Measurements from ENCODE around the gene ZNF586. TPM values are rescaled to one million over a fixed set of nuclear protein-coding genes. Genes with fewer than 3 reads are reported as not detected.

The ZNF586 gene
- 9.0 TPM for polyA plus RNA-seq (2012; ENCODE audit: insufficient read length, low read depth)

DNA sequence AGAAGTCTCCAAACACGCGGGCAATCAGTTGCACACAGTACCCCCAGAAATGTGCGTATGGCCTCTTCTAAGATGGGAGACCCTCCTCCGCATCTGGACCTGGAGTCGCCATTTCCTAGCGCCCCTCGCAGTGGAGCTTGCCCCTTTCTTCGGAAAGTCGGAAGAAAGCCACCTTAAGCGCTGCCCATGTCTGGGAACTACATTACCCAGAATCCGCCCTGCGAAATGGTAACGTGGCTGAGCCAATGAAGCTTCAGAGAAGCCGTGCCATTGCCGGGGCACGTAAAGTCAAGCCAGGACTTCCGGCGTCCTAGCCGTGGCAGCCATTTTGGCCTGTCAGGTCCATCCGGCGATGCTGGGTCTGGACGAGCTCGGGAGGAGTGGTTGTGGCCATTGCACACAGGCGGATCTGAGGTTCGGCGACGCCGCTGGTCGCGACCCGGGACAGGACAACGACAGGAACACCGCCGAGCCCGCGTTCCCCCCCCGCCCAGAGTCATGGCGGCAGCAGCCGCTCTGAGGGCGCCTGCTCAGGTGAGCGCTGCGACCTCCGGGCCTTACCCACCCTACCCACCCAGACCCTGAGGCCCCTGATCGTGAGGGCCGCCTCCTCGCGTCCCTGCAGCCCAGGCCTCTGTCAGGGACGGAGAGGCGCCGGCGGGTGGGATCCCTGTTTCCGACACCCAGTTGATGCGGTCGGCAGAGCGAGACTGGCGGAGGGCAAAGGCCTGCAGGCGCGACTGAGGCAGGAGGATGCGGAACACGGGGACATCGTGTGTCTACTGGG is at the start of gene ZNF586:
ZNF586 (plus strand) TSS at position 332 of the 787 bp plus-strand sequence; CDS start at position 499, 167 bp downstream.
- TF ChIP-seq FOXP2 (optimal IDR thresholded peaks at IDR 0.05; ENCODE audit: borderline replicate concordance, extremely low read depth, extremely low read length, insufficient read depth) (no peak), POLR2AphosphoS5 (IDR thresholded peaks at IDR 0.05; ENCODE audit: low read depth, low read length) (peak; percentile 74), SIN3A (IDR thresholded peaks at IDR 0.05; ENCODE audit: borderline replicate concordance, insufficient read depth, low read length) (no peak), TAF1 (IDR thresholded peaks at IDR 0.05; ENCODE audit: borderline replicate concordance, insufficient read depth, low read length) (no peak)
- TF ChIP-seq, protein P1, sequence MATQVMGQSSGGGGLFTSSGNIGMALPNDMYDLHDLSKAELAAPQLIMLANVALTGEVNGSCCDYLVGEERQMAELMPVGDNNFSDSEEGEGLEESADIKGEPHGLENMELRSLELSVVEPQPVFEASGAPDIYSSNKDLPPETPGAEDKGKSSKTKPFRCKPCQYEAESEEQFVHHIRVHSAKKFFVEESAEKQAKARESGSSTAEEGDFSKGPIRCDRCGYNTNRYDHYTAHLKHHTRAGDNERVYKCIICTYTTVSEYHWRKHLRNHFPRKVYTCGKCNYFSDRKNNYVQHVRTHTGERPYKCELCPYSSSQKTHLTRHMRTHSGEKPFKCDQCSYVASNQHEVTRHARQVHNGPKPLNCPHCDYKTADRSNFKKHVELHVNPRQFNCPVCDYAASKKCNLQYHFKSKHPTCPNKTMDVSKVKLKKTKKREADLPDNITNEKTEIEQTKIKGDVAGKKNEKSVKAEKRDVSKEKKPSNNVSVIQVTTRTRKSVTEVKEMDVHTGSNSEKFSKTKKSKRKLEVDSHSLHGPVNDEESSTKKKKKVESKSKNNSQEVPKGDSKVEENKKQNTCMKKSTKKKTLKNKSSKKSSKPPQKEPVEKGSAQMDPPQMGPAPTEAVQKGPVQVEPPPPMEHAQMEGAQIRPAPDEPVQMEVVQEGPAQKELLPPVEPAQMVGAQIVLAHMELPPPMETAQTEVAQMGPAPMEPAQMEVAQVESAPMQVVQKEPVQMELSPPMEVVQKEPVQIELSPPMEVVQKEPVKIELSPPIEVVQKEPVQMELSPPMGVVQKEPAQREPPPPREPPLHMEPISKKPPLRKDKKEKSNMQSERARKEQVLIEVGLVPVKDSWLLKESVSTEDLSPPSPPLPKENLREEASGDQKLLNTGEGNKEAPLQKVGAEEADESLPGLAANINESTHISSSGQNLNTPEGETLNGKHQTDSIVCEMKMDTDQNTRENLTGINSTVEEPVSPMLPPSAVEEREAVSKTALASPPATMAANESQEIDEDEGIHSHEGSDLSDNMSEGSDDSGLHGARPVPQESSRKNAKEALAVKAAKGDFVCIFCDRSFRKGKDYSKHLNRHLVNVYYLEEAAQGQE (IDR thresholded peaks at IDR 0.05; ENCODE audit: insufficient read depth in 1 of 2, low read depth in 2 of 2, low read length in 2 of 2): no peak

DNA sequence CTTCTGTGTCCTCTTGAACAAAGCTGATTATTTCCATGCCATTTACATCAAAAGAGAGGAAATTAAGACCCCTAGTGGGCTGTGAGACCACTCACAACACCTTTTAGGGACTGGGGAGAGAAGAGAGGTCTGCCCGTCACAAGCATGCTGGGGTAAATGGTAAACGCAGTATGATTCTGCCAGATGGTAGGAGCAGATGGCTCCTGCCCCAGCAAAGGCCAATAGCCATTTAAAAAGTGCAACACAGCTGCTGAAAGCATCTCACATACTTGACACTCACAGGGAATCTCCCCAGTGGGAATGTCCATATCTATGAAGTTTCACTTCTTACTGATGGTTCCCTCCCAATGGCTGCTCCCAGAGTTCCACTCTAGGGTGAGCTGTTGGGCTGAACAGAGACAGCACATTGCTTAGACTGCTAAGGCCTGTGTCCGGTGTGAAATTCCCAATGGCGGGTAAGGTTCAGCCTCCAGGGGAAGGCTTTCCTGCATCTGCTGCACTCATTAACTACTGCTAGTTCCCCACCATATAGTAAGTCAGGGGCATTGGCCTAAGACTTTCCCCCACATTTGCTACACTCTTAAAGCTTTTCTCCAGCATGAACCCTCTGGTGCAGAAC is 49.5 kb upstream of the ZNF586 start:
- TF ChIP-seq FOXP2 (optimal IDR thresholded peaks at IDR 0.05; ENCODE audit: borderline replicate concordance, extremely low read depth, extremely low read length, insufficient read depth) (no peak), TAF1 (IDR thresholded peaks at IDR 0.05; ENCODE audit: borderline replicate concordance, insufficient read depth, low read length) (no peak), POLR2AphosphoS5 (IDR thresholded peaks at IDR 0.05; ENCODE audit: low read depth, low read length) (no peak), SIN3A (IDR thresholded peaks at IDR 0.05; ENCODE audit: borderline replicate concordance, insufficient read depth, low read length) (no peak)
- TF ChIP-seq, protein P1 (IDR thresholded peaks at IDR 0.05; ENCODE audit: insufficient read depth in 1 of 2, low read depth in 2 of 2, low read length in 2 of 2): no peak

DNA sequence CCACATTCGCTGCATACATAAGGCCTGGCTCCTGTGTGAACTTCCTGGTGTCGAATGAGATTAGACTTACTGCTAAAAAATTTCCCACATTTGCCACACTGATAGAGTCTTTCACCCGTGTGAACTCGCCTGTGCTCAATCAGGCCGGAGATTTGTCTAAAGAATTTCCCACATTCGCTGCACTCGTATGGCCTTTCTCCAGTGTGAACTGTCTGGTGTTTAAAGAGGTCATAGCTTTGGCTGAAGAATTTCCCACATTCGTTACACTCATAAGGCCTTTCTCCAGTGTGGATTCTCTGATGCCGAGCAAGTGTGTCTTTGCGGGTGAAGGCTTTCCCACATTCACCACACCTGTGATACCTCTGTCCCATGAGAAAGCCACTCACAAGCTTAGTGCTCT is 48.6 kb upstream of the ZNF586 start:
- no peak for TF ChIP-seq TAF1 (IDR thresholded peaks at IDR 0.05; ENCODE audit: borderline replicate concordance, insufficient read depth, low read length)
- TF ChIP-seq, protein P1 (IDR thresholded peaks at IDR 0.05; ENCODE audit: insufficient read depth in 1 of 2, low read depth in 2 of 2, low read length in 2 of 2): no peak

DNA sequence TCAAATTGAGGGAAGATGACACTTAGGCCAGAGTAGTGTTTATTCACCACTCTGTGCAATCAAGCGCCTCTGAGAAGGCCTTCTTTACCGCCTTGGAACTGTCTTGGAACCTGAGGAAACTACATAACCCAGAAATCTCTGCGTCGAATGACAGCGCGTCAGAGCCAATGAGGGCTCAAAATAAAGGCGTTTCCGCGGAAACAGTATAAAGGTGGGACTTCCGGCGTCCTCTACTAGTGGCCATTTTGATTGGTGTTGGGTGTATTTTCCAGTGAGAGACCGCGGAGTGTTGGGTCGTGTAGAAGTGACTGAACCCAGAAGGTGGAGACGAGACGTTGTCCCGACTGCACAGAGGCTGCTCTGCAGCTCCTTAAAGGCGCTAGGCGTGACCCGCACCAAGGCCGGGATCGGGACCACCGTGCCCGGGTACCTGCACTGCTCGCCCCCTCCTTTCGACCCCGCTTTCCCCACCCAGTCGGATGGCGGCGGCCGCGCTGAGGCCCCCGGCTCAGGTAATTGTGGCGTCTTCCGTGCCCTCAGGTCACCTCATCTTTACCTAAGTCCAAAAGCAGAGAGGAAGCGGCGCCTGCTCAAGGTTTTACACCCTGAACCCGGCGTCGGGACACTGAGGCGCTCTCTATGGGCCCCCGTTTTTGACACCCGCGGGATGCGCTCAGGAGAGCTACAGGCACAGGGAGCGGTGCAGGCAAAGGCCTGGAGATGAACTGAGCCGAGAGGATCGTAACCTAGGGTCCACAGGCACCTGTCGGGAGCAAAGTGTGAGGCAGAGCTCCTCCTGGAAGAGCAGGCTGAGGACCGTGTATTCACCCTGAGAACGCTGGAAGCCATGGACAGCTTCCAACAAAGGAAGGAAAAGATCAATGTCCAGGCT is 22.6 kb upstream of the ZNF586 start, which contains the start of gene ZNF776:
ZNF776 (plus strand) TSS at position 236 of the 892 bp plus-strand sequence; CDS start at position 480, 244 bp downstream.
- TF ChIP-seq TAF1 (IDR thresholded peaks at IDR 0.05; ENCODE audit: borderline replicate concordance, insufficient read depth, low read length) (peak; percentile 87; the same call in 1 of the 2 replicates), SIN3A (IDR thresholded peaks at IDR 0.05; ENCODE audit: borderline replicate concordance, insufficient read depth, low read length) (no peak), FOXP2 (optimal IDR thresholded peaks at IDR 0.05; ENCODE audit: borderline replicate concordance, extremely low read depth, extremely low read length, insufficient read depth) (no peak), POLR2AphosphoS5 (IDR thresholded peaks at IDR 0.05; ENCODE audit: low read depth, low read length) (peak; percentile 86)
- TF ChIP-seq, protein P1 (IDR thresholded peaks at IDR 0.05; ENCODE audit: insufficient read depth in 1 of 2, low read depth in 2 of 2, low read length in 2 of 2): no peak
